NCI-H2081 (cell line): ENCODE data around the gene PI4KA.
A peak's percentile ranks its signal among the peaks of the same experiment; 100 is the strongest.

Source experiments
- DNase-seq, 2 experiments: peaks; one replicate each; lab custom pipeline; 2025; lab: John Stamatoyannopoulos, UW

PI4KA gene

DNA sequence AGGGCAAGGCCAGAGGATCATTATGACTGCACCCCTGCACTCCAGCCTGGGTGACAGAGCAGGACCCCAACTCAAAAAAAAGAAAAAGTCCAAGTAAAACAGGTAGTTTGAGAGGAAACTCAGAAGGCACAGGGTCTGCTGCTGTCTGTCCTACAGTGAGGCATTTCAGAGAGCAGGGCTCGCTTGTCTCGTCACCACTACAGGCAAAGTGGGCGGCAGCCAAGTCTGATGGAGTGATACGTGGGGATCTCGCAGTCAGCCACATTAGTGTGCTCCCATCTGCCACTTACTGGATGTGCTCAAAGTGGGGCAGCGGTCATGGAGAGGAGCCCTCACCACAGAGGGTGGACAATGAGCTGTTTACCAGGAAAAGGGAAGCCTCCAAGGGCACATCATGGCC lies 42.1 kb downstream of the PI4KA start:
- no peak for DNase-seq

DNA sequence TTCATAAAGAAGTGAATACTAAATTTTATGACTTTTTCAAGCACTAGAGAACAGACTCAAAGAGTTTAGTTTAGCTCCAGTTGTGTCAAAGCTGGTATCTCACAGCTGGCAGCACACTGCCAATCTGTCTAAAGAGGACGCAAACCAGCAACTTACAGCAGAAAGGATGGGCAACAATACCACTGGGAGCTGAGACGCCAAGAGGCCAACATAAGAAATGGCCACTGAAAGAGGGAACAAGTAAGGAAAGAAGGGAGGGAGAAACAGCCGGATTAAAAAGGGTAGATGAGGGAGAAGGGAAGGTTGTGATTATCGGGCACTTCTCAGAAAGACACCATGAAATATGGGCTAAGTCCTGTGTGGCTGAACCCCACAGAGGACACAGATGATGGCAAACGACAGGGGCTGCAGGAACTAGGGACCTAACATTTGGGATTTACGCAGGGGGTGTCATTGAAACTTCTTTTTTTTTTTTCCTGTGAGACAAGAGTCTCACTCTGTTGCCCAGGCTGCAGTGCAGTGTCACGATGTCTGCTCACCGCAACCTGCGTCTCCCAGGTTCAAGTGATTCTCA lies 43.0 kb downstream of the PI4KA start:
- DNase-seq = no peak

DNA sequence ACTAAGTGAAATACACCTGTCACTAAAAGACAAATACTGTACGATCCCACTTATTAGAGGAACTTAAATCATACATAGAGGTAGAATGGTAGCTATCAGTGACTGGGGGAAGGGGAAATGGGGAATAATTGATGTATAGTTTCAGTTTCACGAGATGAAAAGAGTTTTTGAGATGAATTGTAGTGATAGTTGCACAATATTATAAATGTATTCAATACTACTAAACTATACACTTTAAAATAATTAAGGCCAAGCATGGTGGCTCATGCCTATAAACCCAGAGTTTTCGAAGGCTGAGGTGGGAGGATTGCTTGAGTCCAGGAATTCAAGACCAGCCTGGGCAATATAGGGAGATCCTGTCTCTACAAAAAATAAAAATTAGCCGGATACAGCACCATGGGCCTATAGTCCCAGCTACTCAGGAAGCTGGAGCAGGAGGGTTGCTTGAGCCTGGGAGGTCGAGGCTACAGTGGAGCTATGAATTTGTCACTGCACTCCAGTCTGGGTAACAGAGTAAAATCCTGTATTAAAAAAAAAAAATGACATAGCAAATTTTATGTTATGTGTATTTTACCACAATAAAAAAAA lies 44.3 kb downstream of the PI4KA start:
- DNase-seq = no peak

DNA sequence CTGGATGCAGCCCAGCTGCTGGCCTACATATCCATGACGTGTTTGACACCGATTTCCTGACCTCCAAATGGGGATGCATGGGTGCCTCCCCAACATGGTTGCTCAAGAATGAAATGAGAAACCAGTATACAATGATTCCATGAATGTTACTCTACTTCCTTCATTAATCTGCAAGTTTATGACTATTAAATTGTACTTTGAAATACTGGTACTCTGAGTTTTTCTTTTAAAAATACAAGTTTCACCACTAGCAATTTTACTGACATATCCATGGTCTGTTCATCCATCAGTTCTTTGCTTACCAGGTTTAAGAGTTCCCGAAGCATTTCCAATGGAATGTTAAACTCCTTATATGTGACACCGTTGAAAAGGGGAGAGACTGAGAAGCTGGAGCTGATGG lies 45.6 kb downstream of the PI4KA start:
- DNase-seq = no peak

DNA sequence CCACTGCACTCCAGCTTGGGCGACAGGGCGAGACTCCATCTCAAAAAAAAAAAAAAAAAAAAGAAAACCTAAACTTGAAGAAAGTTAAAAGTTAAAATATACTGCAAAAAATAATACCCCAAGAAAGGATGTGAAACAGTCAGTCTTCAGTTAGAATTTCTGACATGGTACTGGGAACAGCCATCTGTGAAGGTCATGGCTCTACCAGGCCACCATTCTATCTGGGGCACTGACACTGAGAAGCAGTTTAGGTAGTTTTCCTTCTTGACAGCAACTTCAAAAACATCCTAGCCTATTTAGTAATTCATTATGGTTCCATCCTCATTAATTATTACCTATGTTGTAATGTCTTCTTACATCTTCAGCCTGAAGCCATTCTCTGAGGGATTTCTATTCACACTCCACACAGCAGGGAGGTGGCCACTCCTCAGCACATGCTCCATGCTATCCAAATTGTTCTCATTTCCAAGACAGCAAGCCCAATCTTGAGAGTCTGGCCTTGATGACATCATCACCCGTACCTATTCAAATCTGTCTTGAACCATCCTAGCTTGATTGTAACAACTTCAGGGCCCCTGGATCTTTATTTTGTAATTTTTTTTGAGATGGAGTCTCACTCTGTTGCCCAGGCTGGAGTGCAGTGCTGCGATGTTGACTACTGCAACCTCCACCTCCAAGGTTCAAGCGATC lies 46.5 kb downstream of the PI4KA start:
- no peak for DNase-seq

DNA sequence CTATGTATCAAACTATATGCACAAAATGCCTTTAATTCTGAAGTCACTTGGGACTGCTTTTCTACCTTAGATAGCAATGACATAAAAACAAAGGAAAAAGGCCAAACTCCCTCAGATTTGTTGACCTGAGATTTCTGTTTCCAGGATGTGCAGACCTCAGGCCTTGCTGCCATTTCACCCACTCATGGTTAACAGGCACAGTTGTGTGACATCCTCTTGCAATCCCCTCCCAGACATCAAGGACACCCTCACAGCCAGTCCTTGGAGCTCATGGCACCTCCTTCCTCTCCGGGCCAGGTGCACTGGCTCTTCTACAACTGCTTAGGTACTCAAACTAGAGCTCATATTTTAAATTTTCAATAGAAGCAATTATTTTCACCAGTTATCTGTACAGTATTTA lies 47.4 kb downstream of the PI4KA start:
- no peak for DNase-seq

DNA sequence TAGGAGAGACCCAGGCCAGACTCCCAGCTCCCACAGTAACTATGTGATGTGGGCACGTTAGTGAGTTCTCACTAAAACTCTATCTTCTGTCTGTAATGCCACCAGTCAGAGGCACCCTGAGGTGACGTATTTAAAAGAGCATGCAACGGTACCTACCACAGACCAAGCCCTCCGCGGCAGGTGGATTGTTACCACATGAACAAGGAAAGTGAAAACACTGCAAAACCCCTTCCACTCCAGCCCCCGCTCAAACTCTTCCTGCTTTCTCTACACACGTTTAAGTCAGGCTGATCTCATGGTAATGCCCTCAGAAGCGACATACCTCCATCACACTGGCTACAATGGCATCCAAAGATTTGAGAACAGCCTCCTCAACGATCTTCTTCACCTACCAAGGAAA lies 48.0 kb downstream of the PI4KA start:
- DNase-seq = no peak

DNA sequence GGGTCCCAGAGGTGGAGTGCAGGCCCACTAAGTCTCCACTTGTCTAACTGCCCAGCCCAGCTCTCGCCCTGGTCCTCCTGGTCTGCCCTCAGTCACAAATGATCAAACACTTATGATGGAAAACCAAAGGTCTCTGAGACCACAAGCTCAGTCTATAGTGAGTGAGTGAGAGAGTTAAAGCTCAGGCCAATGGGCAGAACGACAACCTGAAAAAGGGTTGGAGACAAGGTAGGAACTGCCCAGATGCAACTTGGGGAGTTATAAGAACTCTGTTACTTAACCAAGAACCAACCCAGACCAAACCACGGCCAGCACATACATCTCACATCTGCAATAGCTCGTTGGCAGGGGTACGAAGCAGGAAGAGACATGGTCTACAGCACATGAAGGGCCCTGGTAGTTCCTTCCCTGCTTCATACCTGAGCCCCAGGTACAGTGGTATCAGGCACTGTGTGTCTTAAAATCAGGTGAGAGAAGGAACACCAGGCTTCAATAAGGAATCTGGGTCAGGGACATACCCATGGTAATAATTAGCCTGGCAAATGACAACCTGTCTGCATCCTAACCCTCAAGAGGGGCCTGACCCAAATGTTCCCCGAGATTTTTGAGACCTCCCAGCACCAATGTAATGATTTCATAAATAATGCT lies 48.9 kb downstream of the PI4KA start:
- DNase-seq = no peak

DNA sequence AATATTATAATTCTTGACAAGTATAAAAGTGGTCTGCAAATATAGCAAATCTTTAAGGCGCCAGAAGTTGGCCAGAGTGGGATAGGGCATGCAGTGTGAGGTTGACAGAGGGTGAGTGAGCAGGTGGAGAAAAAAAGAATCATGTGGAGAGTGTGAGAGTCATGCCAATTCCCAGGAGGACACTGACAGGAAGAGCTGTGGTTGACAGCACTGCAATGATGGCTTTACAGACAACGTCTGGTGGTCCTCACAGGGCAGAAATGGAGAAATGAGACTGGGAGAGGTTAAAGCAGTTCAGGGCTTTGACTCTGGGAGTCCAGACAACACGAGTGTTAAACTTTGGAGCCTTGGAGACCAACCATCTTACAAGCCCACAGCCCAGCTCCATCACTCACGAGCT lies 49.8 kb downstream of the PI4KA start:
- DNase-seq = no peak

DNA sequence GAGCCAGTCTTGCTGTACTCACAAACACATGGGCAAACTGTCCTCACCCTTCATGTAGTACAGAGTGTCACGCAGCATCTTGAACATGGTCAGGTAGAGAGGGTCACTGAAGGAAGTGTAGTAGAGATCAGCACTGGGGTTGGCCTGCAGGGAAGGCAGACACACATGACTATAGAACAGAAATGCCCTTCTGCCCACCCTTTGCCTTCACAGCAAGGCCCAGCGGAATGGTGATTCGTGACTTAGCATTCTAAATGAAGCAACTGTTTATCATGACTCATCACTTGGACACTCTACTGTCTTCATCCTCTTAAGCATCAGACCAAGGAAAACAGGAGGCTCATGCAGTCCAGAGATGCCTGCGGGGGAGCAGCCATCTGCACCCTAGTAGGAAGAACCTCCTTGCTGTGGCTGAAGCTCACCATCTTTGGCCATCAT lies 51.3 kb downstream of the PI4KA start:
- no peak for DNase-seq

DNA sequence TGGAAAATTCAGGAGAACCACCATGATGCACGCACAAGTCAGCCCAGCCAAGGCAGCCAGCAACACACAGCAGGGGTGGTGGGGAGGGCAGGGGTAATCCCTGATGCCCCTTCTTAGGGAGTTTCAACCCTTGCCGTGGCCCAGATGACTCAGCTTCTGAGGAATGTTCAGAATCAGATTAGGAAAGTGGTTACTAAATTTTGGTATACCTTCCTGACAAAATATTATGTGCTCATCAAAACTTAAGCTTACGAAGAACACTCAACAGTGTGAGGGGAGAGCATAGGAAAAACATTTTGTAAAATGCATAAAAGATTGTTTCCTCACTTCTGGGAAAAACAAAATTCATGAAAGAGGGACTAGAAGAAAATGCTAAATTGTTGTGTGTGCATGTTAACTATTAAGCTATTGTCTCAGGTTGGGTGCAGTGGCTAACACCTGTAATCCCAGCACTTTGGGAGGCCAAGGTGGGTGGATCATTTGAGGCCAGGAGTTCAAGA lies 52.6 kb downstream of the PI4KA start:
- no peak for DNase-seq

DNA sequence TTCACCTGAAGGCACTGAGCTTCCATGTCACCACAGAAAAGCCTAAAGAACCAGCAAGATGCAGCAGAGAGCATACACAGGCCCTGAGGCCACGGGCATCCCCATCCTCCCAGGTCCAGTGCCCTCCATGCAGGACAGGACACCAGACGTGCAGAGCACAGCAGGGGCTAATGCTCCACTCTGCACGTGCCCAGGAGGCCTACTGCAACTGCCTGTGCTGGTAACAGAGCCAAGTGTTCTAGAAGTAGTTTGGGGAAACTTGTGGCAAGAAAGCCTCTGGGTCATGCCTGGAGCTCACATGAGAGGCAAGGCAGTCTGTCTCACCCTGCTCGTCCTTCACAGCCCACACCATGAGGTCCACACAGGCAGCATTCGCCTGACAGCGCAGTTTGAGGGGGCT lies 54.0 kb downstream of the PI4KA start:
- no peak for DNase-seq

DNA sequence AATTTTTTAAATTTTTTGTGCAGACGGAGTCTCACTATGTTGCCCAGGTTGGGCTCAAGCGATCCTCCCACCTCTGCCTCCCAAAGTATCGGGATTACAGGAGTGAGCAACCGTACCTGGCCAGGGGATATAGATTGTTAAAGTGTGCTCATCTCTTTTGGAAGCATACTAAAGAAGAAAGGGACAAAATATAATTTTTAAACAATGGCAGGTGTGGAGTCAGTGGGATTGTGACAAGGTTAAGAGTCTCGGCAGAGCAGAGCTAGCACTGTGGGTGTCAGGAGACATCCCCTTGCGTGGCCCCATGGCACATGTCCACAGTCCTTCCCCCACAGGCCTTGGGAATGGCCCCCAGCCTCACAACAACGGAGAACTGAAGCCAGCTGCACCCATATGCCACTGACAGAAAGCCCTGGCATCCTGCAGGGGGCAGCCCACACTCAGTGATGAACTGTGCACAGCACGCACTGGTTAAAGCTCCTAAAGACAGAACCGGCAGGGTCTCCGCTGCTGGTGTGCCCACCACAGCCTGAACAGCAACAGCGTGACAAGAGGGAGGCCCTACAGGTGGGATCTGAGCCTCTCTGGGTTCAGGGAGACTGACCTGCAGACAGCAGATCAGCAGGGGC lies 54.8 kb downstream of the PI4KA start:
- DNase-seq = peak in 1 of 2 experiments; percentile 3

DNA sequence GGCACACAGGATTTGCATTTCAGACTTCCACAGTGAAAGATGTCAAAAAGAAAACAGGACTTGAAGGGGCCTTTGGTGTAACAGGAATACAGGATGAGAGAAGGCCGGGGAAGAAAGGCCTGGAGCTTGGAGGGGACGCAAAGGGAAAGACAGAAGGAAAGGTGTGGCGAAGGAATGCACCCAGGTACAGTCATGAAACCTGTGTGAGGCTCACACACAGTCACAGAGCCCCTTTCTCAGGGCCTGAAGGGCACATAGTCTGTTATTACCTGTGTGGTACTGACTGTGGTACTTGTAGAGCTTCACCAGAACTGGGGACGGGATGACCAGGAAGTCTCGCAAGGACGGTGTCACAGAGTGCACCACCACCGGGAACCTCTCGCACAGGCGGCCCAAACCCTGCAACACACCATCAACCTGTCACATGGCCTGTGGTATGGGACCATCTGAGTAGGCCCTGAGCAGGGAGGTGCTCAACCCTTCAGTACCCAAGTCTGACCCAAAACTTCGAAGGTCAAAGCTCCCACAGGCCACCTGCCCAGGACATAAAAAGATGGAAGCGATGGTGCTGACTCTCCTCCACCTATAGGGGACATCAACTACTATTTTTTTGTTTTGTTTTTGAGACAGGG lies 55.6 kb downstream of the PI4KA start:
- no peak for DNase-seq

DNA sequence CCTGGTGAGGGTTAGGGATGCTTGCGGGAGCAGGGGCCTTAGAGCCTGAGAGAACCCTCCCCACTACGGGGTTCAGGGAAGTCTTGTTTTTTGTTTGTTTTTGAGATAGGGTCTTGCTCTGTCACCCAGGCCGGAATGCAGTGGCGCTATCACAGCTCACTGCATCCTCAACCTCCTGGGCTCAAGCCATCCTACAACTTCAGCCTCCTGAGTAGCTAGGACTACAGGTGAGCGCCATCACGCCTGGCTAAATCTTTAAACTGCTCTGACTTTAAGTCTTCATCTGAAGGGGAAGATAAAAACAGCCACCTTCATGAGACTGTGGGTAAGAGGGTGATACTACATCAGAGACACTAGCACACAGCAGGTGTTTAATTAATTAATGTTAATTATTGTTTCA lies 56.2 kb downstream of the PI4KA start:
- no peak for DNase-seq

DNA sequence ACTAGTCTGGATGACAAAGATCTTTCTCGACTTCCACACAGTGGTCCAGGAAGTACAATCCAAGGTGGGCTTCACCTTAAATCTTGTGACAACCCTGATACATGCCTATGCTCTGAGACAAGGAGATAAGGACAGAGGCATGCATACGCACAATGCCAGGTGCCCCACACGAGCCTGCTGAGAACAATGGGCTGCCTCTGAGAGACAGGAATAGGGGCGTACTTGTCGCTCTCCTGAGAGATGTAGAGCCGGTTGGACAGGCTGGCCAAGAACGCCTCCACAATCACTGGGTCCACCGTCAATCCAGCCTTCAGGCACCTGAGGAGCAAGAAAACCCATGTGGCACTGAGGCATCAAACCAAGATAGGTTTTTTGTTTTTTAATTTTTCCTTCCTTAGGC lies 59.2 kb downstream of the PI4KA start:
- no peak for DNase-seq

DNA sequence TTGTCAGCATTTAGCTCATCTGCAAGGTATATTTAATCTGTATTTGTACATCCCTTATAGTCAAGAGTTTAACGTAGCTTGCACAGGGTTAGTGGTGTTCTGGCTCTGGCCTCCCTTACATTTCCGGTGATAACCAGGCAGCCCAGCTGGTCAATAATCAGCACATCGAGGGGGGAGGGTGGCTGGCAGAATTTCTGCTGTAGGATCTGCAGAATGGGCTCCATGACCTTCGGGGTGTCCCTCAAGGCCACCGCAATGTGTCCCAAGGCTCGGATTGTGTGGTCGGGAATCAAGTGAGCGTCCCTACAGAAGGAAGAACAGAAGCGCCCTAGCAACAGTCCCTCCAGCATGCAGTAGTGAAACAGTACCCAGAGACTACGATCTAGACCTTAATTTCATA lies 59.6 kb downstream of the PI4KA start:
- DNase-seq = no peak

DNA sequence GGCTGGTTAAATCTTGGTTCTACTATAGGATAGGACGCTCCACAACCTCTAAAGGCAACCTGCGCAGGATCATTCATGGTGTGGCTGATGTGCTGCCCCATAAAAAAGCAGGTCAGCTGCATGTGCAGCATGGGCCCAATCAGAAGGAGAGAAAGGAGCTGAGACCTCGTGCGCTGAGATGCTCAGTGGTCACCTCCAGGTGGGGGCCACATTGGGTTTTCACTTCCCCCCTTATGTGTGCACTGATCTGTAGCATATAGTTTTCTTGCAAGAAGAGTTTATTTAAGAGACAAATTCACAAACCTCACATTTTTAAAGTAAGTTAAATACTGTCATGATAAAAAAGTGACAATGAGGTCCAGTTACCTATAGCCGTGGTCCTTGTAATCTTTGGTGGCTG lies 60.4 kb downstream of the PI4KA start:
- DNase-seq = no peak

DNA sequence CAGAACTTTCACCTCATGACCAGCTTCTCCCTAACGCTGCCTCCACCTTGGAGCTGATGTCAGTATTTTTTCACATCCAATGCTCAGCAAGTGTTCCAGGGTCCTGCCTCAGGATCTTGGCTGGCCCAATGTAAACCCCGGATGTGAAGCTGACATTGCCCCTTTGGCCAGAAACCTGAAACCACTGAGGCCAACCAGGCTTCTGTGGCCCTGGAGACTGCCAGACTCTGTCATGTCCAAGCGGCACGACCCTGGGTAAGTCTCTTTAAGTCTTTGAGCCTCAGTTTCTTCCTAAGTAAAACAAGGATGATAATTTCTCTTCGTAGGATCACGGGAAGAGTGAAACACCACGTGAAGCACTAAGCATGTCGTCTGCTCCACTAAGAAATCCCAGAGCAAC lies 61.9 kb downstream of the PI4KA start:
- DNase-seq = no peak

DNA sequence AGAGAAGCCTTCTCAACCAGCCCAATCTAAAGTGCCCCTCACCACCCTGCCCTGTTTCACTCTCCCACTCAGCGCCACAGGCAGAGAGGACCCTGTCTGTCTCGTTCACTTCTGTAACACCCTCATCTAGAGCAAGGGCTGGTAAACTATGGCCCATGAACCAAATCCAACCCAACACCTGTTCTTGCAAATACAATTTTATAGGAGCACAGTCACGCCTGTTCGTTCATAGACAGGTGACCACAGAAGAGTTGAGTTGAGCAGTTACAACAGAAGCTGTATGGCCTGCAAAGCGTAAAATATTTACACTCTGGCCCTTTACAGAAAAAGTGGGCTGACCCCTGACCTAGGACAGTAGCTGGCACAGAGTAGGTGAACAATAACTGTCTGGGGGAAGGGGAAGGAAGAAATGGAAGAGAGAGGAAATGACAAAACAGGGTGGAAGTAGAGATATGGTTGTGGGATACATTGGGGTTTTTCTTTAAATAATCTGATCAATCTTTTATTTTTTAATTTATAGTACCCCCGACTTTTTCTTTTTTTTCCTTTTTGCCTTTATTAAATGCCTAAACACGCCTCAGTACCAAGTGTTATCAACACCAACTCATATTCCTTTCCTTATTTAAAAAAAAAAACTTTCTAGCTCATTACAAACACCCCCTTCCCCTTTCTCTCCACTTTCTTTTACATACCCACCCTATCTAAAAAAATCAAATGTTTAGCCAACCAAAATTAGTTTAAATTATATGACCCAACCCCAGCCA lies 63.8 kb downstream of the PI4KA start:
- DNase-seq = no peak
